ENCODE measurements around the gene SRRT. TPM values are rescaled to one million over a fixed set of nuclear protein-coding genes. Genes with fewer than 3 reads are reported as not detected.
A peak's percentile ranks its signal among the peaks of the same experiment; 100 is the strongest.

The SRRT gene
- total and polyA plus RNA-seq, 10 of the 15 experiments (the other 5 are each of a cell fraction or from before 2014, with no cell fraction given) = 11.1 to 254 (median 111) TPM

DNA sequence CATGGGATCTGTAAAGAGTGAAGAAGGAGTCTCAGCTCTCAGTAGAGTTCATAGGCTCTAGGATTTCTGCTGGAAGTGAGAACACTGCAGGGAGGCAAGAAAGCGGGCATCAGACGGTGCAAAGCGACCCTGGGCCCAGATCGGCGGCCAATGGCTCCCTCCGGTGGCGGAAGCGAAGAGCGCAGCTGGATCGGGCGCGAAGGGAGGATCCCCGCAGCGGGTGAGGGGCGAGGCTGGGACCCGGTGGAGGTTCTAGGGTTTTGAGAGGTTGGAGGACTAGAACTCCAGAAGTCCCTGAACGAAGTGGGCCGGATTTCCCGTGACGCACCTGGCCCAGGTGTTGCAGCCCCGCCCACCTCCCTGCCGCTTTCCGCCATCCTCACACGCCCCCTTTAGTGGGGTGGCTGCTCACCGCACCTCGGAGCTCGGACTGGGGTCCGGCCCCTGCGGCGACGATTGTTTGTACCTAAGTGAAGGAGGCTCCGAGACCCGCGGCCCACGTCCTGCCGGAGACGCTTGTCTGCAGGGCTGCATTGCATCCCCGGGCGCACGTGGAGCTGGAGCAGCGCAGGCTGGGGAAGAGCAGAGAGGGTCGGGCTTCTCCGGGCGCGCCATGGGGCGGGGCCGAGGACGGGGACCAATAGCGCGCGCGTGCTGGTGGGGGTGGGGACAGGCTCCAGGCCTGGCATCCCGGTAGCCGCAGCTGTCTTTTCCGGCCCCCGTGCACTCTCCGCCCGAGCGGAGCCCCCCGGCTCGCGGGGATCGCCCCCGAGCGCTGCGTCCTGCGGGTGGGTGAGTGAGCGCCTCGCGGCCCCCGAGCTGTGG, 22.6 kb upstream of the SRRT start, which contains the start of gene SLC12A9 (continued):
- TF ChIP-seq IKZF2 (IDR thresholded peaks at IDR 0.05) (peak in 1 of 2 experiments; percentile 33; a peak in 1 of 4 replicates), LARP7 (IDR thresholded peaks at IDR 0.05) (peak; percentile 62), ZNF24 (IDR thresholded peaks at IDR 0.05) (no peak), MXI1 (IDR thresholded peaks at IDR 0.05; ENCODE audit: low read depth, low read length) (peak; percentile 97), GATAD2B (conservative IDR thresholded peaks at IDR 0.05; ENCODE audit: low read depth) (peak; percentile 84), IKZF1 (conservative IDR thresholded peaks at IDR 0.05) (peak; percentile 66), HCFC1 (IDR thresholded peaks at IDR 0.05; ENCODE audit: low read length) (no peak; the same call in 1 of the 2 replicates), ASH2L (IDR thresholded peaks at IDR 0.05; ENCODE audit: borderline replicate concordance, low read depth) (no peak), SMC3 (IDR thresholded peaks at IDR 0.05; ENCODE audit: borderline replicate concordance, low read length) (peak; percentile 77), CREM (IDR thresholded peaks at IDR 0.05; ENCODE audit: low read depth) (0 out of 2 replicates have a peak, but pooled peaks have one; percentile 12)
- TF ChIP-seq, protein P1, sequence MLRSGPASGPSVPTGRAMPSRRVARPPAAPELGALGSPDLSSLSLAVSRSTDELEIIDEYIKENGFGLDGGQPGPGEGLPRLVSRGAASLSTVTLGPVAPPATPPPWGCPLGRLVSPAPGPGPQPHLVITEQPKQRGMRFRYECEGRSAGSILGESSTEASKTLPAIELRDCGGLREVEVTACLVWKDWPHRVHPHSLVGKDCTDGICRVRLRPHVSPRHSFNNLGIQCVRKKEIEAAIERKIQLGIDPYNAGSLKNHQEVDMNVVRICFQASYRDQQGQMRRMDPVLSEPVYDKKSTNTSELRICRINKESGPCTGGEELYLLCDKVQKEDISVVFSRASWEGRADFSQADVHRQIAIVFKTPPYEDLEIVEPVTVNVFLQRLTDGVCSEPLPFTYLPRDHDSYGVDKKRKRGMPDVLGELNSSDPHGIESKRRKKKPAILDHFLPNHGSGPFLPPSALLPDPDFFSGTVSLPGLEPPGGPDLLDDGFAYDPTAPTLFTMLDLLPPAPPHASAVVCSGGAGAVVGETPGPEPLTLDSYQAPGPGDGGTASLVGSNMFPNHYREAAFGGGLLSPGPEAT (IDR thresholded peaks at IDR 0.05; ENCODE audit: low read depth) = 0 out of 2 replicates have a peak, but pooled peaks have one; percentile 51
- TF ChIP-seq, protein P2, sequence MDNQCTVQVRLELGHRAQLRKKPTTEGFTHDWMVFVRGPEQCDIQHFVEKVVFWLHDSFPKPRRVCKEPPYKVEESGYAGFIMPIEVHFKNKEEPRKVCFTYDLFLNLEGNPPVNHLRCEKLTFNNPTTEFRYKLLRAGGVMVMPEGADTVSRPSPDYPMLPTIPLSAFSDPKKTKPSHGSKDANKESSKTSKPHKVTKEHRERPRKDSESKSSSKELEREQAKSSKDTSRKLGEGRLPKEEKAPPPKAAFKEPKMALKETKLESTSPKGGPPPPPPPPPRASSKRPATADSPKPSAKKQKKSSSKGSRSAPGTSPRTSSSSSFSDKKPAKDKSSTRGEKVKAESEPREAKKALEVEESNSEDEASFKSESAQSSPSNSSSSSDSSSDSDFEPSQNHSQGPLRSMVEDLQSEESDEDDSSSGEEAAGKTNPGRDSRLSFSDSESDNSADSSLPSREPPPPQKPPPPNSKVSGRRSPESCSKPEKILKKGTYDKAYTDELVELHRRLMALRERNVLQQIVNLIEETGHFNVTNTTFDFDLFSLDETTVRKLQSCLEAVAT (IDR thresholded peaks at IDR 0.05) = 0 out of 2 replicates have a peak, but pooled peaks have one; percentile 27
